ENCODE results near the gene CDH13. TPM values are rescaled to one million over a fixed set of nuclear protein-coding genes. Genes with fewer than 3 reads are reported as not detected.
A peak's percentile ranks its signal among the peaks of the same experiment; 100 is the strongest.

CDH13 gene
- polyA plus RNA-seq, 10 donors = 32.5 to 56.9 (median 47.0) TPM

DNA sequence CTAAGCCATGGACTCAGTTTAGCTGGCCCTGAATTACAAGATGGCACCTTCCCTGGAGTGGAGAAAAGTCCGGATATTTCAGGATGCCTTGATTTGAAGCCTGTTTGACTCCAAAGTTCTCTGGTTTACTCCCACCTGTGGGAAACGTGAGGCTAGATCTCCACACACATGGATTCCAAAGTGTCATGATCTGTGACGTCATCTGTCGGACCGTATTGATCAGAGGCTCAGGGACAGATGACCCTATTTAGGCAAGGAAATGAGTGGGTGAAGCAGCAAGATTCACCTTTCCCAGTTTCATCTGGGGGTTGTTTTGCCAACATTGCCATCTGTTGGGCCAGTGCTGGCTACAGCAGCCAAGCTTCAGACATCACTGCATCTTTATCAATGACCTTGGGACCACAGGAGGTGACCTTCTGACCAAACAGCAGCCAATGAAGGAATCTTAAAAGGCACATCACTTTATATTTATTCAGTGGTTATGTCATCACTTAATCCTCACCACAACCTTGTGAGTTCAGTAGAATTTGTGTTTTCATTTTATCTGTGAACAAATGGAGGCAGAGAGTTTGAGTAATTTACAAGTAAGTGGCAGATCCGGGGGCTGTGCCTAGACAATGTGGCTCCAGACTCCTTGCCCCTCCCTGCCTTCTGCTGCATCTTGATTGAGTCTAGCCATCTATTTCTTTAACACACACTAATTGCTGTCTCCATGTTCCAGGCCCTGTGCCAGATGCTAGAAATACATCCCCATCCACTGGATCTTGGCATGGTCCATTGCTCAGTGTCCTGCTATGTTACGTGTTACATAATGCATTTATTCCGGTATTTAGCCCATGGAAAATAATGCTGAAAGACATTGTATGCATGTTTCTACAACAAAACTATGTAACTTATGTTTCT is 1.5 kb upstream of the CDH13 start:
- no peak for DNase-seq

GRCh38 chr16:82628088-82628423 is 1.3 kb downstream of the CDH13 start:
- DNase-seq = peak in 1 of 3 donors; percentile 11

GRCh38 chr16:82628711-82629110 is 1.9 kb downstream of the CDH13 start:
- DNase-seq = no peak

- peak in 1 of 3 donors; percentile 78 for DNase-seq
These were observed 2.8 kb downstream of the CDH13 start for GRCh38 chr16:82629441-82630027.

DNA sequence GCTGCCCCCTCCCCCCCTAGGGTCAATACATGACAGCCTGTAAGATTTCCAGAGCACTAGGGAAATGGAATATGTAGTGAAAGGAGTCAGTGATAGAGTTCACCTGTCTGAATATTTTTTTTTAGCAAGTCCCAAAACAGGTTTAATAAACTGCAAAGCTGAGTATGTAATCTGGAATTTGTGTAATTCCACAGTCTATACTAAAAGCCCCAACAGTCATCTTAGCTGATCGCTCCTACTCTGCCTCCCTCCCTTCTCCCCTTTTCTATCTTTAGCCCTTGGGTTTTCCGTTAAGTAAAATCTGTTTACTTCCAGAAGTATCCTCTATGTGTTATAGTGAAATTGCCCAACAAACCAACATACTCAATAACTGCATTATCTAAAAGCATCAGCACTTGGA is 3.5 kb downstream of the CDH13 start:
- DNase-seq = no peak

DNA sequence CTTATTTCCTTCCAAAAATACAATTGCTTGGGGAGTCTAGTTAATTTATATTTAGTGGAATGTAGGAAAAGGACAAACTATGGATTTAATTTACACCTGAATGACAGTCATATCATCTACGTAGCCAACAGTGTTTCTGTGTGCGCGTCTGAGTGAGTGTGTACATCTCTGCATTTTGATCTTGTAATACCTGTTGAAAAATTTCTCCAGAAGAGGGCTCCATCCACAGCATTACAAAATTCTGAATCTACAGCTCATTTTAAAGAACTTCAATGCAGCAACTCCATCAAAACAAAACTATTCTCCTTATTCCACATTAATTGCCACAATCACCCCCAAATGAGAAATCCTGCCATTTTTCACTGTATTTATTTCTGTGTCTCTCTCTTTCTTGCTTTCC is 3.9 kb downstream of the CDH13 start:
- DNase-seq = no peak

- no peak for DNase-seq
These were observed 5.2 kb downstream of the CDH13 start for GRCh38 chr16:82631701-82632685.

DNA sequence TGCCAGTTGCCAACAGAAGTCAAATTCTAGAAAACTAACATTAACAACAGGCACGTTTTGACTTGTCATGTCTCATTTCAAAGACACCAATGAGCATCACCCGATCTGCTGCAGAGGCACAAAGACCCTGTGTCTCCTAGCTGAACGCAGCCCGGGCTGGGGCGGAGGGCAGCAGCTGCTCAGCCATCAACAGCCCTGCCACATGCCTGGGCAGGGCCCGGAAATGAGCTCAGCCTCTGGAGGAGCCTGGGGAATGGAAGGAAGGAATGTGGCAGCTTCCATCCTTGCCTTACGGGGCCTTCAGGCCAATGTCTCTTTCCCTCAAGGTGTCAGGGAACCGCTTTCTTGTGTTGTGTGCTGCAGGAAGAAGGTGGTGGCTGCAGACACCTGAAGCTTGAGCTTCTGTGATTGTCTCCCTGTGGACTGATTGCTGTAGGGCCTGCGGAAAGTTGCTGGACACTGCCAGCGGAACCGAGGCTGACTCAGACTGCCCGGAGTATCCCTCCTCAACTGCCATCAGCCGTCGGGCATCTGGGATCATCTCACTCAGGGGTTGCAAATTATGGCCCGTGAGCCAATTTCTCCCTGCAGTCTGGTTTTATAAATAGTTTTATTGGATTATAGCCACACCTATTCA is 7.3 kb downstream of the CDH13 start:
- DNase-seq = peak; percentile 58 to 77 (median 61)

GRCh38 chr16:82634955-82635610 is 8.3 kb downstream of the CDH13 start:
- DNase-seq = no peak

DNA sequence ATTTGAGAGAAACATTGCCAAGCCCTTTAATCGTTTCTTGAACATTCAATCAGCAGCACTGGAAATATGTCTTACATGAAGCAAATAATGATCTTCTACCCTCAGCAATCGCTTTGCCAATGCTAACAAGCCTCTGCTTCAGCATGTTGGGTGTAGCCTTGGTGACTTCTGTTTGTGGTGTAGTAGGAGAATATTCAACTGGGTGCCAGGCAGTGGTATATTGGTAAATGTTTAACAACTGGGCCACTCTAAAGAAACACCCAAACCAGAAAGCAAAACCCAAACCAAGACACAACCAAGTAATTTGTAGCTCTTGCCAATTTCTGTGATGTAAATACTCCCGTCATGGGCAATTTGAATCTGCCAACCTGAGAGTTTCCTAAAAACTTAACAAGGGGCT is 9.7 kb downstream of the CDH13 start:
- DNase-seq = no peak

GRCh38 chr16:82636958-82637357 is 10.2 kb downstream of the CDH13 start:
- no peak for DNase-seq

DNA sequence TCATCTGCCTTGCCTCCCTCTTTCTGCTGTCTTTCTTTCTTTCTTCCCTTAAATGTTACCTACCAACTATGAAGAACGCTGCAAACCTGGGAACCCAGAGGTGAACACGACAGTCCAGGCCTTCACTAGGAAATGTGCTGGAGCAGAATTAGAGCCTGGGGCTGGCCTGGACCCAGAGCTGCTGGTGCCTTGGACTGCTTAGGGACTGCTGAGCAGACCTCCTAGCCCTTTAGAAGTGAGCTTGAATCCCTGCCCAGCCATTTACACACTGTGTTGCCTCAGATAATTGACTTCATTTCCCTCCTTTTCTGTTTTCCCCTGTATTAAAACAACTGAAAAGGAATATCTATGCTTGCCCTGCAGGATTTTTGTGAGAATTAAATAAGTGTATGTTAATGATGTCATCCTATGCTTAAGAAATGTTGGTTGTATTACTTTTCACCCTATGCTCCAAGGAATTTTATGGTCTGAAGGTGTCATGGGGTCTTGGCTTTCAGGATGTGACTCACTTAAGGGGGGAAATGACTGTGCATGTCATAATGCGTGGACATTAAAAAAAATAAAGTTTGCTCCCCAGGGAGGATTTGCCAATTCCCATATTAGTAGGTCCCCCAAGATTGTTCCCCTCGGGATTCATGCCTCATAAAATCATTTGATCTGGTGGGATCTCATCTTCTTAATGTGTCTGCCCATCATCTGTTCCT is 11.5 kb downstream of the CDH13 start:
- no peak for DNase-seq

DNA sequence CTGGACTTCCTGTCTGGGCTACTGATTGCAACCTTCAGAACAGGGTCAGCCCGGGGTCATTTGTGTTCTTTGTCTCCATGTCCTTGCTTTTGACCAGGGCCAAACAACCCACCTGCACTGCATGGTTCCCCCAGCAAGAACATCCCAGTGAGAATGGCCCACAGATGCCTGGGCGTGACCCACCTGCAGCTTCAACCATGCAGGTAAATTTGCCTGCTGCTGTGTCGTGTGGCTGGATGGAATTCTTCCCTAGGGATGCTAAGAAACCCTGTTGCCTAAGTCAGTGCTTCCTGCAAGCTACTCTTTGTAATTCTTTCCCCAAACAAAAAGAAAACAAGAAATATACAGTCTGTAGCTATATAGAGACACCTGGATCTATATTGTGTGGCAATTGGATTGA is 12.5 kb downstream of the CDH13 start:
- DNase-seq = no peak

GRCh38 chr16:82639666-82640336 is 13.0 kb downstream of the CDH13 start:
- DNase-seq = peak in 1 of 3 donors; percentile 59

DNA sequence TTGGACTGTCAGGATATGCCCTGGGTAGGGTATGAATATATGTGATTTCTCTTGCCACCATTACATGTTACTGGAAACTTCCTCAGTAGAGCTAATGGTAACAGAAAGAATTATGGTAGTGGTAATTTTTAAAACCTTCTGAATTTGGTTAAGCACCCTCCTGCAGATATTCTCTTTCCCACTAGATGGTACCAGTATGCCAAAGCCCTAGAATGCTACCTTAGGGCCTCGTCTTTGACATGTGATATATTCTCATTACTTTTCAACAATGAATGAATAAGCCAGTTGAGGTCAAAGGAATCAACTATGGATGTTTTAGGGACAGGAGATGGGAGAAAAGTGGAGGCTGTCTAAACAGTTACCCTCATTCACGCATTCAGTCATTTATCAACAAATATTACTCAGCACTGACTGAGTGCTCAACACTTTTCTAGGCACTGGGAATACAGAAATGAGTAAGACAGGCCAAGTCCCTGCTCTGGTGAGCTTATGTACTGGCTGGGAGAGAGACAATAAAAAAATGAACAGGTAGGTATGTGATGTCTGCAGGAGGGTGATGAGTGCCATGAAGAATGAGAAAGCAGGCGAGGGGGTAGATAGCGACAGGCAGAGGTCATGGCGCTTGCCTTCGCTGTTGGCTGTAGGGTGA is 14.7 kb downstream of the CDH13 start:
- no peak for DNase-seq

- DNase-seq = no peak
These were observed 16.4 kb downstream of the CDH13 start for GRCh38 chr16:82643136-82643535.

DNA sequence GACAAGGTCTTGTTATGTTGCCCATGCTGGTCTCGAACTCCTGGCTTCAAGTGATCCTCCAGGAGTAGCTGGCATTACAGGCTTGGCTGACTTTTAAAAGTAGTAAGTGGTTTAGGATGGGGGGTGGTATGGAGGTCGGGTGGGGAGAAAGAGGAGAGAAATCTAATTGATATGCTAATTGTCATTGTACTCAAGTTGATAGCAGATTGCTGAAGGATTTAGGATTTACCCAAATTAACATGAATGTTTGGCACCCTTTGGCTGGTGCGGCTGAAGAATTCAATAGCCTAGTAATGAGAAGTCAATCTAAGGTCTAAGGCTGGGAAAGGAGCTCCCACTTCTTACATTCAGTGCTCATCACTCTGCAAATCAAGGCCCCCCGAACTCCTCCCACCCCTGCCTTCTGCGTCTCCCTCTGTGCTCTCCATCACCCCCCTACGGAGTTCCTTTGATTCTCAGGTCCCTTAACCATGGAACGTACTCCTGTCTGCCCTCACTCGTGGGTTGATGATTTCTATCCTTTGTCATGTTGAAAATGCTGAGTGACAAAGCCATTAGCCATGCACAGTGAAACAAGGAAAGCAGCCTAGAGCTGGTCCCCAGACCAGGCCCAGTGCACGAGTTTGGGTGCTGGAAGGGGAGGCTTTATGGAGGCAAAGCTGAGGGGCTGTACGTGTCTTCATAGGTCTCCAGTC is 17.3 kb downstream of the CDH13 start:
- no peak for DNase-seq

GRCh38 chr16:82646504-82646903 is 19.7 kb downstream of the CDH13 start:
- DNase-seq = no peak

- no peak for DNase-seq
These were observed 23.0 kb downstream of the CDH13 start for GRCh38 chr16:82649766-82650165.

Data from muscle of back (tissue), 11 donors.